ENCODE results near the gene SENP5. TPM values are rescaled to one million over a fixed set of nuclear protein-coding genes. Genes with fewer than 3 reads are reported as not detected.

Gene SENP5
- total and polyA plus RNA-seq, 9 of the 15 experiments (the other 6 are each of a cell fraction or from before 2014, with no cell fraction given) = 18.3 to 59.7 (median 35.8) TPM

DNA sequence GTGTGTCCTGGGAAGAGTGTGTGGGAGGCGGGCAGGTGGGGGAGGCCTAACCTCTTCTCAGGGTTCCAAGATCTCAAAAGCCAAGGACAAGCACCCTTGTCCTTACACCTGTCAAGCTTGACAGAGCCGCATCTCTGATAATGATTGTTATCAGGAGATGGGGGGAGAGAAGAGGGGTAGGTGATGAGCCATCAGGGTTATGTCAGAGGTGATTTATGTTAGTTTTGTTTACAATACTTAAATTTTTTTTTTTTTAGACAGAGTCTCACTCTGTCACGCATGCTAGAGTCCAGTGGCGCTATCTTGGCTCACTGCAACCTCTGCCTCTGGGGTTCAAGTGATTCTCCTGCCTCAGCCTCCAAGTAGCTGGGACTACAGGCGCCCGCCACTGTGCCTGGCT is 82.0 kb downstream of the SENP5 start (continued):
- TF ChIP-seq RERE (CRISPR knock-in tag; IDR thresholded peaks at IDR 0.05; ENCODE audit: borderline replicate concordance) (no peak), MCM2 (IDR thresholded peaks at IDR 0.05; ENCODE audit: low read depth) (no peak), ZNF134 (CRISPR knock-in tag; conservative IDR thresholded peaks at IDR 0.05) (no peak), ZNF121 (CRISPR knock-in tag; conservative IDR thresholded peaks at IDR 0.05) (no peak), NCOR1 (IDR thresholded peaks at IDR 0.05) (no peak), ZBTB49 (CRISPR knock-in tag; IDR thresholded peaks at IDR 0.05; ENCODE audit: borderline replicate concordance) (no peak), ZNF311 (CRISPR knock-in tag; IDR thresholded peaks at IDR 0.05) (no peak), SAFB (IDR thresholded peaks at IDR 0.05; ENCODE audit: borderline replicate concordance, low read depth, low read length) (no peak), RBM39 (optimal IDR thresholded peaks at IDR 0.05; ENCODE audit: low read depth, low read length) (no peak), RBM17 (IDR thresholded peaks at IDR 0.05; ENCODE audit: borderline replicate concordance, low read depth, low read length) (no peak), ZBTB33 (CRISPR knock-in tag; IDR thresholded peaks at IDR 0.05) (peak; percentile 21; the same call in 1 of the 2 replicates), NFE2 (IDR thresholded peaks at IDR 0.05; ENCODE audit: low read depth) (no peak), SMARCE1 (IDR thresholded peaks at IDR 0.05) (no peak), ZNF586 (CRISPR knock-in tag; conservative IDR thresholded peaks at IDR 0.05) (no peak), MEIS2 (IDR thresholded peaks at IDR 0.05; ENCODE audit: partially characterized antibody) (peak; percentile 65), NR1H2 (CRISPR knock-in tag; IDR thresholded peaks at IDR 0.05) (no peak)
- TF ChIP-seq, protein P1, sequence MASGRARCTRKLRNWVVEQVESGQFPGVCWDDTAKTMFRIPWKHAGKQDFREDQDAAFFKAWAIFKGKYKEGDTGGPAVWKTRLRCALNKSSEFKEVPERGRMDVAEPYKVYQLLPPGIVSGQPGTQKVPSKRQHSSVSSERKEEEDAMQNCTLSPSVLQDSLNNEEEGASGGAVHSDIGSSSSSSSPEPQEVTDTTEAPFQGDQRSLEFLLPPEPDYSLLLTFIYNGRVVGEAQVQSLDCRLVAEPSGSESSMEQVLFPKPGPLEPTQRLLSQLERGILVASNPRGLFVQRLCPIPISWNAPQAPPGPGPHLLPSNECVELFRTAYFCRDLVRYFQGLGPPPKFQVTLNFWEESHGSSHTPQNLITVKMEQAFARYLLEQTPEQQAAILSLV (tag; IDR thresholded peaks at IDR 0.05) = no peak

All from K562 (cell line).